Esophagus squamous epithelium (tissue), 5 donors: Measurements from ENCODE around the gene HK3. TPM values are rescaled to one million over a fixed set of nuclear protein-coding genes. Genes with fewer than 3 reads are reported as not detected.

Experiments
- DNase-seq: peaks from one replicate; lab custom pipeline; 2025; lab: John Stamatoyannopoulos, UW
- H3K27ac ChIP-seq, 4 donors: fragments of 200-600 bp; sonication (generic); one replicate each; pipeline ENCODE4 v1.5.1; 2016 to 2019; ENCODE audit warnings: mild to moderate bottlenecking in 1 of 4
- H3K27me3 ChIP-seq, 4 donors: fragments of 200-600 bp; sonication (generic); 1 replicate in 3 of 4; 2 replicates in 1 of 4; pipeline versions ENCODE4 v1.5.1 to v1.6.0; 2017 to 2021; ENCODE audit warnings: antibody characterized with exemption in 1 of 4
- H3K36me3 ChIP-seq, 3 donors: fragments of 200-600 bp; sonication (generic); one replicate each; pipeline ENCODE4 v1.5.1; 2016 to 2019
- H3K4me1 ChIP-seq, 3 donors: fragments of 200-600 bp; sonication (generic); one replicate each; pipeline ENCODE4 v1.5.1; 2017 to 2019
- H3K4me3 ChIP-seq, 4 donors: fragments of 200-600 bp; sonication (generic); 1 replicate in 3 of 4; 2 replicates in 1 of 4; pipeline ENCODE4 v1.5.1; 2016 to 2019; ENCODE audit warnings: mild to moderate bottlenecking in 2 of 4, moderate library complexity in 1 of 4
- H3K9me3 ChIP-seq, 3 donors: fragments of 200-600 bp; sonication (generic); one replicate each; pipeline ENCODE4 v1.5.1; 2016 to 2019
- CTCF ChIP-seq, 6 experiments: fragments of 450-650 bp in 4 of 6; fragments of 200-600 bp in 2 of 6; sonication (generic) in 2 of 6; IDR thresholded peaks; one replicate each; pipeline ENCODE4 v1.5.1; 2016 to 2019; ENCODE audit warnings: antibody characterized with exemption in 6 of 6, mild to moderate bottlenecking in 4 of 6, moderate library complexity in 4 of 6
- POLR2A ChIP-seq, 4 donors: fragments of 450-650 bp; IDR thresholded peaks; one replicate each; pipeline ENCODE4 v1.6.1; 2017; ENCODE audit warnings: antibody characterized with exemption in 4 of 4, mild to moderate bottlenecking in 4 of 4, moderate library complexity in 3 of 4
- WGBS, 2 donors: methylation state at CpG; one replicate each; pipeline ENCODE4 v1.1.5; 2018; 5-methylcytosine and 5-hydroxymethylcytosine counted together
- intact Hi-C: fragments of 100-400 bp; cut with DNase I; formaldehyde crosslinking; loops from one replicate; pipeline ENCODE4 v1.15.0; 2022
- total RNA-seq, 4 donors: library from RNA; depleted of rRNA; stranded (reverse); fragments of >200 nt; gene quantifications; one replicate each; pipeline ENCODE4 v1.1.0, GENCODE V29; 2016
- donor health status: DM: yes; HTN: yes; CAD: no.

The HK3 gene
- total RNA-seq, 4 donors from 2014 or later = 1.3 to 5.7 (median 2.1) TPM; not detected in 1

- DNase-seq = no peak
- H3K9me3 ChIP-seq = no peaks in the 10 kb centered on the region
- intact Hi-C loops = no loop called here
- H3K36me3 ChIP-seq = no peaks in the 10 kb centered on the region
- TF ChIP-seq CTCF (IDR thresholded peaks at IDR 0.05) (no peak), POLR2A (IDR thresholded peaks at IDR 0.05) (no peak)
- no peak overlapping the region for H3K4me3 ChIP-seq
- no peaks in the 10 kb centered on the region for H3K4me1 ChIP-seq
- H3K27me3 ChIP-seq = peaks cover 0 to 74% (median 0%) of the 10 kb centered on the region in 4 donors
- WGBS, 2 donors = 24 to 37% methylated on average over 5 to 16 of the region's 16 CpGs
- no peak overlapping the region for H3K27ac ChIP-seq
These were observed 61.4 kb downstream of the HK3 start for GRCh38 chr5:176837707-176838115.

- Histone ChIP-seq H3K4me1 (no peaks in the 10 kb centered on the region), H3K4me3 (no peak overlapping the region), H3K36me3 (no peaks in the 10 kb centered on the region), H3K9me3 (no peaks in the 10 kb centered on the region), H3K27me3 (peaks cover 0 to 74% (median 0%) of the 10 kb centered on the region in 4 donors), H3K27ac (no peak overlapping the region)
- no peak for DNase-seq
- WGBS, 2 donors = 59 to 67% methylated on average over 7 to 9 of the region's 15 CpGs
- intact Hi-C loops = no loop called here
- no peak for TF ChIP-seq POLR2A (IDR thresholded peaks at IDR 0.05)
- no peak for TF ChIP-seq CTCF (IDR thresholded peaks at IDR 0.05)
These were observed 62.1 kb downstream of the HK3 start for GRCh38 chr5:176836811-176837706.

- no peaks in the 10 kb centered on the region for H3K36me3 ChIP-seq
- TF ChIP-seq CTCF (IDR thresholded peaks at IDR 0.05) (no peak), POLR2A (IDR thresholded peaks at IDR 0.05) (no peak)
- no peak overlapping the region for H3K4me3 ChIP-seq
- no peaks in the 10 kb centered on the region for H3K9me3 ChIP-seq
- no peak overlapping the region for H3K27ac ChIP-seq
- no peaks in the 10 kb centered on the region for H3K4me1 ChIP-seq
- H3K27me3 ChIP-seq = peaks cover 0 to 72% (median 0%) of the 10 kb centered on the region in 4 donors
- no peak for DNase-seq
- intact Hi-C loops = no loop called here
- WGBS, 2 donors = 53 to 54% methylated on average over 3 of the region's 3 CpGs
These were observed 63.2 kb downstream of the HK3 start for GRCh38 chr5:176835918-176836317.

GRCh38 chr5:176833286-176833685, 65.9 kb downstream of the HK3 start:
- DNase-seq = no peak
- intact Hi-C loops = no loop called here
- TF ChIP-seq CTCF (IDR thresholded peaks at IDR 0.05) (no peak), POLR2A (IDR thresholded peaks at IDR 0.05) (no peak)
- no peaks in the 10 kb centered on the region for H3K9me3 ChIP-seq
- peaks cover 0 to 49% (median 0%) of the 10 kb centered on the region in 4 donors for H3K27me3 ChIP-seq
- no peak overlapping the region for H3K4me3 ChIP-seq
- 75 to 77% methylated on average over 3 to 4 of the region's 4 CpGs for WGBS, 2 donors
- H3K27ac ChIP-seq = no peak overlapping the region
- no peaks in the 10 kb centered on the region for H3K36me3 ChIP-seq
- no peaks in the 10 kb centered on the region for H3K4me1 ChIP-seq

GRCh38 chr5:176832162-176832561, 67.0 kb downstream of the HK3 start:
- no peaks in the 10 kb centered on the region for H3K4me1 ChIP-seq
- H3K9me3 ChIP-seq = no peaks in the 10 kb centered on the region
- H3K36me3 ChIP-seq = no peaks in the 10 kb centered on the region
- H3K27me3 ChIP-seq = peaks cover 0 to 49% (median 0%) of the 10 kb centered on the region in 4 donors
- WGBS, 2 donors = 71 to 72% methylated on average over 6 of the region's 6 CpGs
- intact Hi-C loops = no loop called here
- no peak for DNase-seq
- H3K27ac ChIP-seq = no peak overlapping the region
- TF ChIP-seq POLR2A (IDR thresholded peaks at IDR 0.05) (no peak), CTCF (IDR thresholded peaks at IDR 0.05) (no peak)
- H3K4me3 ChIP-seq = no peak overlapping the region
